Endothelial cell of umbilical vein (primary cell): ENCODE results near the gene SLAMF1. TPM values are rescaled to one million over a fixed set of nuclear protein-coding genes. Genes with fewer than 3 reads are reported as not detected.
A peak's percentile ranks its signal among the peaks of the same experiment; 100 is the strongest.

ENCODE experiments used
- BruUV-seq: library from RNA; stranded (reverse); fragments of 400-500 nt; replicated peaks from 2 replicates; lab custom pipeline; 2021; lab: Mats Ljungman, UMichigan
- CTCF ChIA-PET: fragments of 300-600, 350-600 bp; sonication (Branson Sonifier 250); formaldehyde crosslinking; loops from one replicate; lab custom pipeline; 2021; ENCODE audit warnings: antibody characterized with exemption, inconsistent platforms; lab: Charles Lee
- POLR2A ChIA-PET: fragments of 300-600, 350-600 bp; sonication (Branson Sonifier 250); formaldehyde crosslinking; loops from one replicate; lab custom pipeline; 2021; ENCODE audit warnings: antibody characterized with exemption, inconsistent platforms; lab: Charles Lee
- DNase-seq: peaks from one replicate; pipeline ENCODE4 v3.0.0-alpha.2; 2011; ENCODE audit warnings: low read depth, low spot score
- FAIRE-seq: peaks from 2 replicates; lab custom pipeline; 2011; peaks lifted over from hg19 to GRCh38; lab: Jason Lieb, UNC
- H2AFZ ChIP-seq: 2 replicates; pipeline ENCODE4 v1.6.0; 2012; ENCODE audit warnings: low read depth, low read length, control low read depth, inconsistent platforms
- H3K27ac ChIP-seq: 2 replicates; pipeline ENCODE4 v1.5.1; 2011; ENCODE audit warnings: low read depth, mild to moderate bottlenecking, control low read depth, low read length, moderate library complexity; ENCODE audit not compliant: insufficient read depth
- H3K27me3 ChIP-seq, 2 experiments: 2 replicates each; pipeline versions ENCODE4 v1.6.0 to v1.6.1; 2011; ENCODE audit warnings: low read length in 2 of 2, mixed read lengths in 1 of 2; ENCODE audit not compliant: control insufficient read depth in 2 of 2, insufficient read depth in 2 of 2
- H3K36me3 ChIP-seq, 2 experiments: 2 replicates in 1 of 2; 3 replicates in 1 of 2; pipeline ENCODE4 v1.5.1; 2011; ENCODE audit warnings: low read length in 2 of 2, mild to moderate bottlenecking in 1 of 2, moderate library complexity in 1 of 2; ENCODE audit not compliant: control insufficient read depth in 2 of 2, insufficient read depth in 2 of 2; ENCODE audit errors: extremely low read depth in 1 of 2
- H3K4me1 ChIP-seq: 3 replicates; pipeline ENCODE4 v1.5.1; 2011; ENCODE audit warnings: mild to moderate bottlenecking, low read length; ENCODE audit not compliant: control insufficient read depth, insufficient read depth; ENCODE audit errors: extremely low read depth
- H3K4me2 ChIP-seq: 2 replicates; pipeline ENCODE4 v1.6.1; 2011; ENCODE audit warnings: low read length, control low read depth, mixed read lengths; ENCODE audit not compliant: insufficient read depth
- H3K4me3 ChIP-seq, 3 experiments: fragments of 200-600 bp in 1 of 3; sonication (generic), shearing (Covaris generic) in 1 of 3; replicated peaks in 1 of 3; 2 replicates each; pipeline ENCODE4 v1.5.1; 2011 to 2016; ENCODE audit warnings: control low read depth in 3 of 3, low read length in 3 of 3, mild to moderate bottlenecking in 2 of 3, inconsistent platforms in 1 of 3, low read depth in 1 of 3, moderate library complexity in 1 of 3; ENCODE audit not compliant: insufficient read depth in 1 of 3
- H3K79me2 ChIP-seq: 2 replicates; pipeline ENCODE4 v1.6.0; 2012; ENCODE audit warnings: low read length, inconsistent platforms; ENCODE audit not compliant: control insufficient read depth, insufficient read depth
- H3K9ac ChIP-seq: replicated peaks from 2 replicates; pipeline ENCODE3; 2011; ENCODE audit warnings: low read length, control low read depth; ENCODE audit not compliant: insufficient read depth; ENCODE audit errors: extremely low read depth
- H3K9me1 ChIP-seq: replicated peaks from 3 replicates; pipeline ENCODE4 v1.6.0; 2011; ENCODE audit warnings: mild to moderate bottlenecking, low read length; ENCODE audit not compliant: control insufficient read depth, insufficient read depth; ENCODE audit errors: extremely low read depth
- H3K9me3 ChIP-seq: replicated peaks from 2 replicates; pipeline ENCODE4 v1.5.1; 2012; ENCODE audit warnings: low read length, inconsistent platforms; ENCODE audit not compliant: control insufficient read depth, insufficient read depth
- H4K20me1 ChIP-seq: replicated peaks from 2 replicates; pipeline ENCODE3; 2011; ENCODE audit warnings: mild to moderate bottlenecking, low read length; ENCODE audit not compliant: control insufficient read depth, insufficient read depth; ENCODE audit errors: extremely low read depth
- CTCF ChIP-seq, 2 donors: IDR thresholded peaks; 1 replicate in 1 of 2; 2 replicates in 1 of 2; pipeline ENCODE4 v1.5.1; 2011; ENCODE audit warnings: low read length in 2 of 2, mild to moderate bottlenecking in 2 of 2, moderate library complexity in 2 of 2, control low read depth in 1 of 2, inconsistent platforms in 1 of 2, low read depth in 1 of 2; ENCODE audit not compliant: insufficient read depth in 1 of 2; ENCODE audit errors: extremely low read depth in 1 of 2
- EZH2 ChIP-seq: IDR thresholded peaks from 2 replicates; pipeline ENCODE4 v1.6.1; 2012; ENCODE audit warnings: borderline replicate concordance, low read depth, mild to moderate bottlenecking, moderate library complexity, low read length, inconsistent platforms; ENCODE audit not compliant: severe bottlenecking
- FOS ChIP-seq: IDR thresholded peaks from 2 replicates; pipeline ENCODE4 v1.6.1; 2011; ENCODE audit warnings: mild to moderate bottlenecking, low read length, moderate library complexity, borderline replicate concordance; ENCODE audit not compliant: insufficient read depth
- GATA2 ChIP-seq: IDR thresholded peaks from 2 replicates; pipeline ENCODE4 v1.7.0; 2011; ENCODE audit warnings: low read depth, mild to moderate bottlenecking, moderate library complexity, mixed read lengths, low read length; ENCODE audit not compliant: insufficient read length, insufficient read depth
- JUN ChIP-seq: IDR thresholded peaks from 2 replicates; pipeline ENCODE4 v1.6.1; 2011; ENCODE audit warnings: borderline replicate concordance, low read depth; ENCODE audit not compliant: insufficient read length, insufficient read depth
- MYC ChIP-seq: IDR thresholded peaks from one replicate; pipeline ENCODE4 v1.6.1; 2011; ENCODE audit warnings: mild to moderate bottlenecking, low read depth, low read length
- POLR2A ChIP-seq: IDR thresholded peaks from 2 replicates; pipeline ENCODE4 v1.6.1; 2012; ENCODE audit warnings: low read depth, mild to moderate bottlenecking, control low read depth, low read length
- POLR2AphosphoS5 ChIP-seq: IDR thresholded peaks from 2 replicates; pipeline ENCODE4 v1.6.1; 2012; ENCODE audit warnings: low read depth, mild to moderate bottlenecking, control low read depth, low read length, moderate library complexity; ENCODE audit not compliant: insufficient read depth
- dilution Hi-C: fragments of 300-500 bp; cut with MboI; formaldehyde crosslinking; loops from one replicate; pipeline ENCODE4 v1.15.0; 2019; ENCODE audit warnings: low sequenced_read_pairs; ENCODE audit not compliant: extremely low pct_ligation_motif_present
- intact Hi-C: fragments of 100-400 bp; cut with micrococcal nuclease; formaldehyde crosslinking; loops from one replicate; pipeline ENCODE4 v1.10.0; 2022
- polyA plus RNA-seq, 4 experiments: library from polyadenylated mRNA; depleted of rRNA in 3 of 4; stranded (reverse) in 3 of 4; unstranded in 1 of 4; fragments of >200 nt; gene quantifications; 2 replicates each; pipeline versions ENCODE4 v1.2.1 to v1.2.3, GENCODE V29; 2011 to 2012; ENCODE audit warnings: missing spikeins in 1 of 4
- total RNA-seq: library from RNA; stranded (reverse); gene quantifications from 2 replicates; pipeline ENCODE4 v1.2.3, GENCODE V29; 2021
- TF ChIP-seq, protein P1 (sequence below): IDR thresholded peaks from 2 replicates; pipeline ENCODE4 v1.6.1; 2011; ENCODE audit not compliant: insufficient read depth, insufficient read length

SLAMF1 gene
- total and polyA plus RNA-seq, 2 donors (not counting 3 experiments of a cell fraction or from before 2014, with no cell fraction given): not detected

- H3K9ac ChIP-seq: no peak overlapping the region
- intact Hi-C loops: no loop called here
- no peaks in the 10 kb centered on the region for H3K79me2 ChIP-seq
- H3K9me3 ChIP-seq: no peaks in the 10 kb centered on the region
- no peak overlapping the region for H2AFZ ChIP-seq
- no peaks in the 10 kb centered on the region for H3K27me3 ChIP-seq
- H4K20me1 ChIP-seq: no peaks in the 10 kb centered on the region
- DNase-seq (no peak), FAIRE-seq (no peak)
- H3K4me1 ChIP-seq: peaks cover 9% of the 10 kb centered on the region
- dilution Hi-C loops: no loop called here
- ChIA-PET CTCF (no interaction called here), POLR2A (no interaction called here)
- no peak overlapping the region for H3K4me2 ChIP-seq
- no peaks in the 10 kb centered on the region for H3K36me3 ChIP-seq
- TF ChIP-seq CTCF (IDR thresholded peaks at IDR 0.05; ENCODE audit: extremely low read depth in 1 of 2, insufficient read depth in 1 of 2, low read depth in 1 of 2, low read length in 2 of 2) (no peak), POLR2A (no peak), FOS (no peak)
- TF ChIP-seq, protein P1, sequence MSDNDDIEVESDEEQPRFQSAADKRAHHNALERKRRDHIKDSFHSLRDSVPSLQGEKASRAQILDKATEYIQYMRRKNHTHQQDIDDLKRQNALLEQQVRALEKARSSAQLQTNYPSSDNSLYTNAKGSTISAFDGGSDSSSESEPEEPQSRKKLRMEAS: no peak
- BruUV-seq: no TSS peak
- no peaks in the 10 kb centered on the region for H3K9me1 ChIP-seq
- H3K27ac ChIP-seq: no peak overlapping the region
- no peak overlapping the region for H3K4me3 ChIP-seq
These were observed 8.3 kb downstream of the SLAMF1 start for GRCh38 chr1:160638540-160638857.

DNA sequence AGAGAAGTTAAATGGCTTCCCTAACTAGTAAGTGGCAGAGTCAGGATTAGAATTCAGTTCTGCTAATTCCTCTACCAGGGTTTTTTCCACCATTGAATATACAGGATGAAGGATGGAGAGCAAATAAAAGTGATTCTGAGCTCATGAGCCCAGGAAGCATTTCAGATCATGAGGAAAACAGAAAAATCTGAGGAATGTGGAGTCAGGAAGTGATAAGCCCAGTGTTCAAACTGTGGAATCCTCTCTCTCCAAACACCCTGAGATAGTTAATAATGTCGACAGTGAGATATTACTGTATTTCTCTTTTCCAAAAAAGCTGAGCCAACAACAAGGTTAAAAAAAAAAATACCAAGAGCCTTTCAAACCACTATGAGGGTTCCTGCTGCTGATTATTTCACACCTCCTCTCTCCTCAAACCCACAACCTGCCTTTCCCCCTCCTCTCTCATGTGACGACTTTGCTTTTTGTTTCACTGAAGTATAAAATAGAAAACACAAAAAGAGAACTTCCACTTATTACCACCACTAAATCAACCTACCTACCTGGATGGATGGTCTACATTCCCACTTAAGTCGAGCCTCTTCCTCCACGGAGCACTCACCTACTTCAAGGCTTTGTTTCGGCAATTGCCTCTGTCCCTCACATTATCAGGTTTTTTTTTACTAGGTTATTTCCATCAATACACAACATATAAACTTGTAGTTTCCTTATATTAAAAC, 8.9 kb downstream of the SLAMF1 start:
- CTCF ChIA-PET: no interaction called here
- intact Hi-C loops (no loop called here), dilution Hi-C loops (no loop called here)
- POLR2A ChIA-PET: no interaction called here
- Histone ChIP-seq H3K27ac (no peak overlapping the region), H4K20me1 (no peaks in the 10 kb centered on the region), H3K27me3 (no peaks in the 10 kb centered on the region), H3K4me1 (peaks cover 9% of the 10 kb centered on the region), H3K79me2 (no peaks in the 10 kb centered on the region), H3K9ac (no peak overlapping the region), H3K36me3 (no peaks in the 10 kb centered on the region), H3K9me1 (no peaks in the 10 kb centered on the region), H3K4me3 (no peak overlapping the region), H2AFZ (no peak overlapping the region), H3K9me3 (no peaks in the 10 kb centered on the region), H3K4me2 (peak overlapping the region; percentile 33)
- FAIRE-seq: no peak
- no TSS peak for BruUV-seq
- DNase-seq: peak; percentile 10
- TF ChIP-seq POLR2AphosphoS5 (no peak), EZH2 (no peak), CTCF (IDR thresholded peaks at IDR 0.05; ENCODE audit: extremely low read depth in 1 of 2, insufficient read depth in 1 of 2, low read depth in 1 of 2, low read length in 2 of 2) (no peak), JUN (no peak), POLR2A (no peak), FOS (no peak), MYC (no peak), GATA2 (no peak)
- TF ChIP-seq, protein P1: no peak
